ENCODE results near the gene SUCNR1.

DNA sequence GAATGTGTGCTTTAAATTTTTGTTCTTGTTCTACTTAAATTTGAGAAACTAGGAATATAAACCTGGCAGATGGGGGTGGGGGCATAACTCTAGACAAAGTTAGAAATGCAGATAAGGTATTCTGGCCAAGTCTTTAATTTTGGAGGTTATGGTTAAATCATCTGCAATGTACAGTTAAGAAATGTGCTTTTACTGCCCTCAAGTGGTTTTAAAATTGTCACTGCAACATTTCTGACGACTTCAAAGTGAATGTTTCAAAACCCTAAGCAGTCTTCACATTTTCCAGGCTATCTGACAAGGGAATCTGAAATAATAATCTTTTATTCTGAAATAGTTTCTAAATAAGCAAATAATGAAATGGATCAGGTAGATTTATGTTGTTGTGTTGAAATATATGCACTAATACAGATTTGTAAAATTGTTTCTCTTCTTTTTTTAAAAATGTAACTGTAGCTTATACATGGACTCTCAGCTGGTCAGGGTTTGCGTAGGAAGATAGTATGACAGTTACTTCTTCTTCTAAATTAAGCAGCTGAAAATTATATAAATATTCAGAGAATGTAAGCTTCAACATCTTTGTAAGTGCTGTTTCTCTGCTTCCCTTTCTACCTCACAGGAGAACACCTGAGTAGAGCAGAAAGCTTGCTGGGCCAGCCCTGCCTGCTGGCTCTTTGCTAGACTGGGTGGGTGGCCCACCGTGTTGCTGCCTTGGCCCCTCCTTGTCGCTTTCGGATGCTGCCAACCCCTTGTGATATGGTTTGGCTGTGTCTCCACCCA lies 45.0 kb downstream of the SUCNR1 start:
- TF ChIP-seq, protein P1, sequence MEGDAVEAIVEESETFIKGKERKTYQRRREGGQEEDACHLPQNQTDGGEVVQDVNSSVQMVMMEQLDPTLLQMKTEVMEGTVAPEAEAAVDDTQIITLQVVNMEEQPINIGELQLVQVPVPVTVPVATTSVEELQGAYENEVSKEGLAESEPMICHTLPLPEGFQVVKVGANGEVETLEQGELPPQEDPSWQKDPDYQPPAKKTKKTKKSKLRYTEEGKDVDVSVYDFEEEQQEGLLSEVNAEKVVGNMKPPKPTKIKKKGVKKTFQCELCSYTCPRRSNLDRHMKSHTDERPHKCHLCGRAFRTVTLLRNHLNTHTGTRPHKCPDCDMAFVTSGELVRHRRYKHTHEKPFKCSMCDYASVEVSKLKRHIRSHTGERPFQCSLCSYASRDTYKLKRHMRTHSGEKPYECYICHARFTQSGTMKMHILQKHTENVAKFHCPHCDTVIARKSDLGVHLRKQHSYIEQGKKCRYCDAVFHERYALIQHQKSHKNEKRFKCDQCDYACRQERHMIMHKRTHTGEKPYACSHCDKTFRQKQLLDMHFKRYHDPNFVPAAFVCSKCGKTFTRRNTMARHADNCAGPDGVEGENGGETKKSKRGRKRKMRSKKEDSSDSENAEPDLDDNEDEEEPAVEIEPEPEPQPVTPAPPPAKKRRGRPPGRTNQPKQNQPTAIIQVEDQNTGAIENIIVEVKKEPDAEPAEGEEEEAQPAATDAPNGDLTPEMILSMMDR (IDR thresholded peaks at IDR 0.05): peak; percentile 10 to 59 (median 39)
- no peak for TF ChIP-seq POLR2A (IDR thresholded peaks at IDR 0.05)
